ENCODE measurements around the gene MRM1.

The MRM1 gene

GRCh38 chr17:36593656-36594316 lies 7.6 kb upstream of the MRM1 start:
- Histone ChIP-seq H3K9ac (ENCODE audit: low read length) (no peak overlapping the region), H2AFZ (ENCODE audit: low read length) (no peak overlapping the region), H3K79me2 (ENCODE audit: insufficient read depth, low read length) (no peaks in the 10 kb centered on the region), H3K36me3 (ENCODE audit: insufficient read depth, low read length) (peaks cover 13% of the 10 kb centered on the region), H3K4me3 (ENCODE audit: low read depth, low read length, poor library complexity, severe bottlenecking) (no peak overlapping the region), H3F3A (ENCODE audit: insufficient read depth, low read length) (no peaks in the 10 kb centered on the region), H3K9me3 (ENCODE audit: low read length) (no peaks in the 10 kb centered on the region), H4K20me1 (ENCODE audit: insufficient read depth, low read length) (no peaks in the 10 kb centered on the region), H3K9me2 (ENCODE audit: low read depth, low read length) (no peaks in the 10 kb centered on the region), H3K4me1 (ENCODE audit: insufficient read depth, low read length, severe bottlenecking) (peaks cover 25% of the 10 kb centered on the region), H3K4me2 (ENCODE audit: low read length) (no peak overlapping the region), H3K27ac (ENCODE audit: low read depth, low read length, poor library complexity, severe bottlenecking) (no peak overlapping the region), H3K27me3 (ENCODE audit: insufficient read depth, low read length) (no peaks in the 10 kb centered on the region)
- TF ChIP-seq EZH2 (IDR thresholded peaks at IDR 0.05; ENCODE audit: borderline replicate concordance, low read length) (no peak), CTCF (IDR thresholded peaks at IDR 0.05; ENCODE audit: low read length) (no peak)

GRCh38 chr17:36594626-36595401 lies 6.6 kb upstream of the MRM1 start:
- Histone ChIP-seq H3K27ac (ENCODE audit: low read depth, low read length, poor library complexity, severe bottlenecking) (no peak overlapping the region), H3K36me3 (ENCODE audit: insufficient read depth, low read length) (peaks cover 3% of the 10 kb centered on the region), H3F3A (ENCODE audit: insufficient read depth, low read length) (no peaks in the 10 kb centered on the region), H3K4me1 (ENCODE audit: insufficient read depth, low read length, severe bottlenecking) (peaks cover 25% of the 10 kb centered on the region), H3K9me2 (ENCODE audit: low read depth, low read length) (no peaks in the 10 kb centered on the region), H2AFZ (ENCODE audit: low read length) (no peak overlapping the region), H3K9ac (ENCODE audit: low read length) (no peak overlapping the region), H3K79me2 (ENCODE audit: insufficient read depth, low read length) (no peaks in the 10 kb centered on the region), H3K4me2 (ENCODE audit: low read length) (no peak overlapping the region), H3K27me3 (ENCODE audit: insufficient read depth, low read length) (no peaks in the 10 kb centered on the region), H4K20me1 (ENCODE audit: insufficient read depth, low read length) (no peaks in the 10 kb centered on the region), H3K9me3 (ENCODE audit: low read length) (no peaks in the 10 kb centered on the region), H3K4me3 (ENCODE audit: low read depth, low read length, poor library complexity, severe bottlenecking) (no peak overlapping the region)
- TF ChIP-seq EZH2 (IDR thresholded peaks at IDR 0.05; ENCODE audit: borderline replicate concordance, low read length) = no peak

- Histone ChIP-seq H3K27ac (ENCODE audit: low read depth, low read length, poor library complexity, severe bottlenecking) (no peak overlapping the region), H3K27me3 (ENCODE audit: insufficient read depth, low read length) (no peaks in the 10 kb centered on the region), H4K20me1 (ENCODE audit: insufficient read depth, low read length) (no peaks in the 10 kb centered on the region), H3K9me2 (ENCODE audit: low read depth, low read length) (no peaks in the 10 kb centered on the region), H3K79me2 (ENCODE audit: insufficient read depth, low read length) (no peaks in the 10 kb centered on the region), H3K9me3 (ENCODE audit: low read length) (no peaks in the 10 kb centered on the region), H3K4me3 (ENCODE audit: low read depth, low read length, poor library complexity, severe bottlenecking) (no peak overlapping the region), H3K36me3 (ENCODE audit: insufficient read depth, low read length) (no peaks in the 10 kb centered on the region; the same call in 1 of the 2 replicates), H3F3A (ENCODE audit: insufficient read depth, low read length) (no peaks in the 10 kb centered on the region), H3K9ac (ENCODE audit: low read length) (no peak overlapping the region), H2AFZ (ENCODE audit: low read length) (no peak overlapping the region), H3K4me2 (ENCODE audit: low read length) (no peak overlapping the region), H3K4me1 (ENCODE audit: insufficient read depth, low read length, severe bottlenecking) (peaks cover 18% of the 10 kb centered on the region)
- TF ChIP-seq CTCF (IDR thresholded peaks at IDR 0.05; ENCODE audit: low read length) = no peak
- TF ChIP-seq EZH2 (IDR thresholded peaks at IDR 0.05; ENCODE audit: borderline replicate concordance, low read length) = no peak
Measured at GRCh38 chr17:36597226-36597625, 4.2 kb upstream of the MRM1 start.
